GM12801 (cell line): ENCODE measurements around the gene HPDL.

Experiments used
- CTCF ChIP-seq: IDR thresholded peaks from one replicate; pipeline ENCODE4 v1.5.1; 2011; ENCODE audit warnings: control low read depth; ENCODE audit not compliant: insufficient read length; ENCODE audit errors: extremely low read depth

Gene HPDL

GRCh38 chr1:45364294-45364693, 37.6 kb downstream of the HPDL start:
- TF ChIP-seq CTCF, result no peak

DNA sequence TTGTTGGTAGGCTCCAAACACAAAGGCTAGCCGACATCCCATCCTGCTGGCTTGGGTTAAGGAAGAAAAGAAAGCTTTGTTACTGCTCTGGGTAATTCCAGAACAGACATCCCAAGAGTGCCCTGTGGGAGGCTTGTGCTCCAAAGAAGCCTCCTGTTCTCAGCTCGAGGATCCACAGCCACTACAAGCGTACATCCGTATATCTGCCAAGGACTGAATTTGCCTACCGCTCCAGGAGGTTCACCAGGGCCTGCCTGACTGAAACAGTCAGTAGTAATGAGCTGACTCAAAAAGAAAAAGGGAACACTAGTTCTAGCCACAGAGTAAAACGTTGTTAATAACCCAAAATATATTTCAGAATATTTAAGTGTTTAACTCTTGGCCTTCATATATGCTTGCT, 38.4 kb downstream of the HPDL start:
- no peak for TF ChIP-seq CTCF

DNA sequence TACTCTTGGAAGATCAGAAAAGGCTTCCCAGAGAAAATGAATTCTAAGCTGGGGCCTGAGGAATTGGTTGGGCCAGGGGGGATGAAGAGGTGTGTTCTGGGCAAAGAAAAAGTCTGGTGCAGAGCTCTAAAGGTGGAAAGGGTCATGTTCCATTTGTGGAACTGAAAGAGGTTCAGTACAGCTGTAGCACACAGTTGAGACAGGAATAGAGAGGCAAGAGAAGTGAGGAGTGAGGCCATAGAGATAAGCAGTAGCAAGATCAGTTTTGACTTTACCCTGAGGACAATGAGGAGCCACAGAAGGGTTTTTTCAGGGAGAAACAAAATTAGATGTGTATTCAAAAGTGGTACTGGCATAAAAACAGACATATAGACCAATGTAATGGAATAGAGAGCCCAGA, 43.9 kb downstream of the HPDL start:
- TF ChIP-seq CTCF, result no peak

DNA sequence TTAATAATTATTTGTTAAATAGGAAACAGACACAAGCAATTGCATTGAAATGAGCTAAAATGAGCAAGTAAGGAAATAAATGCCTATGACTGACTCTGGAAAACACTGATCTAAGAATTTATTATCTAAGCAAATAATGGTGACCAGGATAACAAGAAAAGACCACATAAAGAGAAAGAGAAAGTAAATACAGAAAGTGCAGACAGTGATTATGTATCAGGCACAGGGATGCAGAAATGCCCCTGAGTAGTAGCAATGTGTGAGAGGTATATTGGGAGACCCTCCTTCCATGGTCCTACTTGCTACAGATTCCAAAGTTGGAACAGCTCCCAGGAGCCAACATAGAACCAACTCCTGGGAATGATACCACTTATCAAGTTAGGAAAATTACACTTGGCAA, 46.9 kb downstream of the HPDL start:
- no peak for TF ChIP-seq CTCF

GRCh38 chr1:45375104-45376090, 48.7 kb downstream of the HPDL start:
- no peak for TF ChIP-seq CTCF

- no peak for TF ChIP-seq CTCF
These were observed 51.5 kb downstream of the HPDL start for GRCh38 chr1:45378184-45378583.
